ENCODE results near the gene TLE5.

DNA sequence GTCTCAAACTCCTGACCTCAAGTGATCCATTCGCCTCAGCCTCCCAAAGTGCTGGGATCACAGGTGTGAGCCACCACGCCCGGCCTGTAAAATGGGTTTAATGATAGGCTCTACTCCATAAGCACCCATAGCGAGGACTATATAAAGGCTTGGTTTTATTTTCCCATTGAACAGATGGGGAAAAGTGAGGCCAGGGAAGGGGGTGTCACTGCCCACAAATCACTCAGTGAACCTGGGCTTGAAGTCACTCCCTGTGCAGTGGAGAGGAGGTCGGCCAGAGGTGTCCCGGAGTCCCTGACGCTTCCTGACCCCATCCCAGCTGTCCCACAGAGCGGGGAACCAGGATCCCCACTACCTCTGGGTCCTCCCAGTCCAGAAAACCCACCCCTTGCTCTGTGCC lies 48.2 kb downstream of the TLE5 start:
- TF ChIP-seq, protein P1, sequence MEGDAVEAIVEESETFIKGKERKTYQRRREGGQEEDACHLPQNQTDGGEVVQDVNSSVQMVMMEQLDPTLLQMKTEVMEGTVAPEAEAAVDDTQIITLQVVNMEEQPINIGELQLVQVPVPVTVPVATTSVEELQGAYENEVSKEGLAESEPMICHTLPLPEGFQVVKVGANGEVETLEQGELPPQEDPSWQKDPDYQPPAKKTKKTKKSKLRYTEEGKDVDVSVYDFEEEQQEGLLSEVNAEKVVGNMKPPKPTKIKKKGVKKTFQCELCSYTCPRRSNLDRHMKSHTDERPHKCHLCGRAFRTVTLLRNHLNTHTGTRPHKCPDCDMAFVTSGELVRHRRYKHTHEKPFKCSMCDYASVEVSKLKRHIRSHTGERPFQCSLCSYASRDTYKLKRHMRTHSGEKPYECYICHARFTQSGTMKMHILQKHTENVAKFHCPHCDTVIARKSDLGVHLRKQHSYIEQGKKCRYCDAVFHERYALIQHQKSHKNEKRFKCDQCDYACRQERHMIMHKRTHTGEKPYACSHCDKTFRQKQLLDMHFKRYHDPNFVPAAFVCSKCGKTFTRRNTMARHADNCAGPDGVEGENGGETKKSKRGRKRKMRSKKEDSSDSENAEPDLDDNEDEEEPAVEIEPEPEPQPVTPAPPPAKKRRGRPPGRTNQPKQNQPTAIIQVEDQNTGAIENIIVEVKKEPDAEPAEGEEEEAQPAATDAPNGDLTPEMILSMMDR (IDR thresholded peaks at IDR 0.05; ENCODE audit: insufficient read depth, low read length): no peak
- TF ChIP-seq POLR2AphosphoS5 (IDR thresholded peaks at IDR 0.05; ENCODE audit: low read depth): no peak
